Psoas muscle (tissue), 8 donors: ENCODE data around the gene NAB2. TPM values are rescaled to one million over a fixed set of nuclear protein-coding genes. Genes with fewer than 3 reads are reported as not detected.

Experiments used
- ATAC-seq, 4 donors: fragments of 200-7000 bp; cut with Tn5 transposase; one replicate each; pipeline ENCODE4 v1.9.1; 2020; ENCODE audit warnings: moderate library complexity in 3 of 4, mild to moderate bottlenecking in 2 of 4
- DNase-seq, 2 donors: peaks; one replicate each; pipeline ENCODE4 v3.0.0-alpha.2; 2020
- H3K27ac ChIP-seq: fragments of 200-600 bp; one replicate; pipeline ENCODE4 v1.8.0; 2022
- H3K27me3 ChIP-seq, 3 donors: fragments of 200-600 bp in 1 of 3; one replicate each; pipeline versions ENCODE4 v1.6.1 to v1.8.0; 2013 to 2022; ENCODE audit warnings: low read length in 2 of 3, mild to moderate bottlenecking in 2 of 3, moderate library complexity in 1 of 3; ENCODE audit not compliant: insufficient read depth in 3 of 3
- H3K36me3 ChIP-seq, 2 donors: fragments of 200-600 bp in 1 of 2; one replicate each; pipeline versions ENCODE4 v1.6.1 to v1.8.0; 2013 to 2022; ENCODE audit warnings: low read depth in 1 of 2, mild to moderate bottlenecking in 1 of 2, moderate library complexity in 1 of 2; ENCODE audit not compliant: insufficient read depth in 1 of 2
- H3K4me1 ChIP-seq: fragments of 200-600 bp; one replicate; pipeline ENCODE4 v1.8.0; 2022
- H3K4me3 ChIP-seq: fragments of 200-600 bp; one replicate; pipeline ENCODE4 v1.8.0; 2022; ENCODE audit warnings: mild to moderate bottlenecking
- H3K9me3 ChIP-seq: fragments of 200-600 bp; one replicate; pipeline ENCODE4 v1.8.0; 2022
- whole genome bisulfite sequencing, 3 donors: extraction: QIAGEN DNeasy Blood & Tissue Kit; methylation state at CpG; one replicate each; pipeline versions ENCODE4 v1.1.6 to v1.1.7; 2013; 5-methylcytosine and 5-hydroxymethylcytosine counted together
- intact Hi-C, 2 donors: fragments of 100-400 bp; cut with DNase I; formaldehyde crosslinking; loops; one replicate each; pipeline versions ENCODE4 v1.11.0 to v1.14.2; 2022
- polyA plus RNA-seq, 3 donors: library from polyadenylated mRNA; stranded (reverse); fragments of 200-250 nt; gene quantifications; one replicate each; pipeline ENCODE4 v1.2.3, GENCODE V29; 2013
- total RNA-seq, 4 donors: library from RNA; stranded (reverse); fragmentation: NEBNext Ultra II Directional in 2 of 4; extraction: Animal tissue kit (Norgen Biotek cat#: 25700) in 2 of 4; gene quantifications; one replicate each; pipeline versions ENCODE4 v1.2.1 to v1.2.4, GENCODE V29; 2021 to 2023
- TF ChIP-seq, protein P1 (sequence below): fragments of 200-600 bp; IDR thresholded peaks from one replicate; pipeline ENCODE4 v1.8.0; 2022; ENCODE audit warnings: antibody characterized with exemption
- donor health status: healthy with polysubstance abuse.
- donor health status: DM: no; HTN: no; CAD: no; lungs with moderate emphysema.
- donor health status: Bipolar disorder and iron deficiency.
- donor health status: healthy.
- donor health status: DM: yes; HTN: yes; CAD: no.
- donor health status: DM: no; HTN: no; CAD: no.
- donor health status: DM: no; HTN: no; CAD: no.
- donor health status: DM: yes; HTN: yes; CAD: no.

The NAB2 gene
- total and polyA plus RNA-seq, 7 donors, result 5.6 to 114 (median 8.9) TPM

DNA sequence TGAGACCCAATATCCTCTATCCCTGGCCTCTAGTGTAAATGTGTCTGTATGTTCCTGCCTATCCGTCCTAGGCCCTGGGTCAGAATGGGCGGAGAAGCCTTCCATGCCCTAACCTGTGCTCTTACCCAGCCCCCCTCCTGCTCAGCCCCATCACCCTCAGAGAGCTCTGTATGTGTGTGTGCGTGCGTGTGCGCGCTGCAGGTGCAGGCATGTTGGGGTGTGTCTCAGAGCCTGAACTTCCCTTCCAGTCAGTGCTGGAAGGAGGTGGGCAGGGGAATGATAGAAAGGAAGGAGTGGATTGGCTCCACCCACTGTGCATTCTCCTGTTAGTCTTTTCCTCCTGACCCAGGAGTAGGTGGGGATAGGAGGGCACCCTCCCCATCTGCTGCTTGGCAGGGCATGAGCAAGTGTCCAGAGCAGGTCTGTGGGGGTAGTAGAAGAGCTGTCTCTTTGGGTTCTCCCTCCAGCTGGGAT, 7.2 kb downstream of the NAB2 start:
- no peak overlapping the region for H3K27ac ChIP-seq
- peaks cover 7 to 55% of the 10 kb centered on the region in 2 donors for H3K36me3 ChIP-seq
- intact Hi-C loops, result no loop called here
- H3K27me3 ChIP-seq, result no peaks in the 10 kb centered on the region
- ATAC-seq (no peak), DNase-seq (no peak)
- H3K4me1 ChIP-seq, result peaks cover 8% of the 10 kb centered on the region
- TF ChIP-seq, protein P1, sequence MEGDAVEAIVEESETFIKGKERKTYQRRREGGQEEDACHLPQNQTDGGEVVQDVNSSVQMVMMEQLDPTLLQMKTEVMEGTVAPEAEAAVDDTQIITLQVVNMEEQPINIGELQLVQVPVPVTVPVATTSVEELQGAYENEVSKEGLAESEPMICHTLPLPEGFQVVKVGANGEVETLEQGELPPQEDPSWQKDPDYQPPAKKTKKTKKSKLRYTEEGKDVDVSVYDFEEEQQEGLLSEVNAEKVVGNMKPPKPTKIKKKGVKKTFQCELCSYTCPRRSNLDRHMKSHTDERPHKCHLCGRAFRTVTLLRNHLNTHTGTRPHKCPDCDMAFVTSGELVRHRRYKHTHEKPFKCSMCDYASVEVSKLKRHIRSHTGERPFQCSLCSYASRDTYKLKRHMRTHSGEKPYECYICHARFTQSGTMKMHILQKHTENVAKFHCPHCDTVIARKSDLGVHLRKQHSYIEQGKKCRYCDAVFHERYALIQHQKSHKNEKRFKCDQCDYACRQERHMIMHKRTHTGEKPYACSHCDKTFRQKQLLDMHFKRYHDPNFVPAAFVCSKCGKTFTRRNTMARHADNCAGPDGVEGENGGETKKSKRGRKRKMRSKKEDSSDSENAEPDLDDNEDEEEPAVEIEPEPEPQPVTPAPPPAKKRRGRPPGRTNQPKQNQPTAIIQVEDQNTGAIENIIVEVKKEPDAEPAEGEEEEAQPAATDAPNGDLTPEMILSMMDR, result no peak
- no peaks in the 10 kb centered on the region for H3K9me3 ChIP-seq
- no peak overlapping the region for H3K4me3 ChIP-seq
- WGBS, 3 donors, result 87 to 91% (median 88%) methylated on average over 6 of the region's 6 CpGs

DNA sequence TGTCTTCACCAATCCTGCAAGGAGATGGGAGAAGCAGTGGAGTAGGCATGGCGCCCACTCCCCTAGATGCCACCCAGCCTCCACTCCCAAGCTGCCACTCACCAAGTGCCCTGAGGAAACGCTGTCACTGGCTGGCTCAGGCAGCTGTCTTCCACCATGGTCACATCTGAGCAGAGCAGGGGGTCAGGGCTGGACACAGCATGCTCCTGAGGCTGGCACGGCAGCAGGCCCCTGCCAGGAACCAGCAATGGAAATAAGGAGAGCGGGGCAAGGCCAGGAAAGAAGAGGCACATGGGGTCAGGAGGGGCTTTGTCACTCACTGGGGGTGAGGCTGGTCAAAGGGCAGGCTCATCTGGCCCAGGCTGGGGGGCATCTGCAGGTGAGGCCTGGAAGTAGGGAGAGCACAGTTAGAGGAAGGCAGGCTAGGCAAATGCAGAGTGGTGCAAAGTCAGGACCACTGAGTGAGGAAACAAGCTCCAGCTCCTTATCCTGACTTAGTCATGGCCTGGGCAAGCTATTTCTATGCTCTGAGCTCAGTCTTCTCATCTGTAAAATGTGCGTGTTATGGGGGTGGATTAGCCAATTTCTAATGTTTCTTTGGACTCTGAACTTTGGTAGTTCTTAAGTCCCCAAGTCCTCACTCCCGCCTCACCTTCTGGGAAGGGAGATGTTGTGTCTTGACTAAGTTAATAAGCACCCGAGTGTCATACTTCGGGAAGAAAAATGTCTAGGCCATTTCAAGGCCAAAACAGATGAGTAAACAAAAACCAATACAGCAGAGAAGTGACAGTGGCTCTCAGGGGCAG, 8.0 kb downstream of the NAB2 start:
- Histone ChIP-seq H3K9me3 (no peaks in the 10 kb centered on the region), H3K4me1 (peaks cover 5% of the 10 kb centered on the region), H3K27ac (no peak overlapping the region), H3K27me3 (no peaks in the 10 kb centered on the region), H3K36me3 (peaks cover 7 to 49% of the 10 kb centered on the region in 2 donors), H3K4me3 (no peak overlapping the region)
- DNase-seq (no peak), ATAC-seq (no peak)
- intact Hi-C loops, result no loop called here
- TF ChIP-seq, protein P1, result no peak
- 77 to 87% (median 80%) methylated on average over 8 of the region's 8 CpGs for WGBS, 3 donors

DNA sequence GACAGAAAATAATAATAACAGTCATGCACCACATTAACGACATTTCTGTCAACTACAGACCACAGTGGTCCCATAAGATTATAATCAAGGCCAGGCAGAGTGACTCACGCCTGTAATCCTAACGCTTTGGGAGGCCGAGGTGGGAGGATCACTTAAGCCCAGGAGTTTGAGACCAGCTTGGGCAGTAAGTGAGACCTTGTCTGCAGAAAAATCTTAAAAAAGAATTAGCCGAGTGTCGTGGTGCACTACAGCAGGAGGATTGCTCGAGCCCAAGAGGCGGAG, 8.6 kb downstream of the NAB2 start:
- H3K36me3 ChIP-seq, result peaks cover 3 to 43% of the 10 kb centered on the region in 2 donors
- TF ChIP-seq, protein P1, result no peak
- H3K4me3 ChIP-seq, result no peak overlapping the region
- WGBS, 3 donors, result 86 to 91% (median 88%) methylated on average over 8 of the region's 8 CpGs
- intact Hi-C loops, result no loop called here
- peaks cover 5% of the 10 kb centered on the region for H3K4me1 ChIP-seq
- H3K27me3 ChIP-seq, result no peaks in the 10 kb centered on the region
- no peaks in the 10 kb centered on the region for H3K9me3 ChIP-seq
- no peak for DNase-seq
- no peak for ATAC-seq
- no peak overlapping the region for H3K27ac ChIP-seq

DNA sequence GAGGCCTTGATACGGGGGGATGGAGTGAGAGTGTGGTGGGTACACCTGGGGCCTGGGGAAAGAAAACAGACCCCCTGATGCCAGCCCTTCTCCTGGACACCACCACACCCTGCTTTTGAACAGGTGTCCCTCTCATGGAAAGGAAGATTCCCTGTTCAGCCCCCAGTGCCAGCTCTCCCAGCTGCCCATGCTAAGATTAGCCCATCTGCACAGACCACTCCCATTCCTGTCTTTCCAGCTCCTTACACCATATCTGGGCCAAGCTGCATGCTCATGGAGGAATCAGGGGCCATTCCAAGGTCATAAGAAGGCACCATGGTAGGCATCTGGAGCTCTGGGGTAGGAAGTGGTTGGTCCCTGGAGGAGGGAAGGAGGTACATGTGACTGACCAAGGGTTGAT, 9.6 kb downstream of the NAB2 start:
- no peak for DNase-seq
- Histone ChIP-seq H3K9me3 (no peaks in the 10 kb centered on the region), H3K4me3 (no peak overlapping the region), H3K27me3 (no peaks in the 10 kb centered on the region), H3K27ac (no peak overlapping the region), H3K36me3 (peaks cover 0 to 34% of the 10 kb centered on the region in 2 donors), H3K4me1 (peaks cover 3% of the 10 kb centered on the region)
- WGBS, 3 donors, result 72 to 93% (median 74%) methylated on average over 1 of the region's 1 CpG
- intact Hi-C loops, result no loop called here
- ATAC-seq, result no peak
- TF ChIP-seq, protein P1, result no peak
